Measurements from ENCODE around the gene PRKN.

Gene PRKN

DNA sequence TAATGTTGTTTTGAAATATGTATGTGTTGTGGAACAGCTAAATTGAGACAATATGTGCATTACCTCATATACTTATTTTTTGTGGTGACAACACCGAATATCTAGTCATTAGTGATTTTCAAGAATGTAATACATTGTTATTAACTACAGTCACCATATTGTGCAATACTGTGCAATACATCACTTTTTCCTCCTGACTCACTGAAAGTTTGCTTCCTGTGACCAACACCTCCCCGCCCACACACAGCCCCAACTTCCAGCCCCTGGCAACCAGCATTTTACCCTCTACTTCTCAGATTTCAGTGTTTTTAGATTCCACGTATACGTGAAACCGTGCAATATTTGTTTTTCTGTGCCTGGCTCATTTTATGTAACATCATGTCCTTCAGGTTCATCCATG lies 627.9 kb downstream of the PRKN start:
- Histone ChIP-seq H3K27ac (ENCODE audit: low read depth, low read length) (no peak overlapping the region), H3K36me3 (ENCODE audit: control insufficient read depth in 1 of 2, insufficient read depth in 2 of 2, low read length in 2 of 2) (no peaks in the 10 kb centered on the region), H3K4me3 (ENCODE audit: low read depth in 1 of 2, low read length in 2 of 2) (no peak overlapping the region), H3K9ac (ENCODE audit: low read depth in 1 of 2, low read length in 2 of 2) (no peak overlapping the region), H3K4me1 (ENCODE audit: control insufficient read depth in 1 of 2, insufficient read depth in 2 of 2, low read length in 2 of 2) (no peaks in the 10 kb centered on the region), H3K9me3 (ENCODE audit: control insufficient read depth in 1 of 2, low read length in 2 of 2) (no peaks in the 10 kb centered on the region), H3K27me3 (ENCODE audit: control insufficient read depth in 1 of 2, insufficient read depth in 2 of 2, low read length in 2 of 2) (no peaks in the 10 kb centered on the region)

DNA sequence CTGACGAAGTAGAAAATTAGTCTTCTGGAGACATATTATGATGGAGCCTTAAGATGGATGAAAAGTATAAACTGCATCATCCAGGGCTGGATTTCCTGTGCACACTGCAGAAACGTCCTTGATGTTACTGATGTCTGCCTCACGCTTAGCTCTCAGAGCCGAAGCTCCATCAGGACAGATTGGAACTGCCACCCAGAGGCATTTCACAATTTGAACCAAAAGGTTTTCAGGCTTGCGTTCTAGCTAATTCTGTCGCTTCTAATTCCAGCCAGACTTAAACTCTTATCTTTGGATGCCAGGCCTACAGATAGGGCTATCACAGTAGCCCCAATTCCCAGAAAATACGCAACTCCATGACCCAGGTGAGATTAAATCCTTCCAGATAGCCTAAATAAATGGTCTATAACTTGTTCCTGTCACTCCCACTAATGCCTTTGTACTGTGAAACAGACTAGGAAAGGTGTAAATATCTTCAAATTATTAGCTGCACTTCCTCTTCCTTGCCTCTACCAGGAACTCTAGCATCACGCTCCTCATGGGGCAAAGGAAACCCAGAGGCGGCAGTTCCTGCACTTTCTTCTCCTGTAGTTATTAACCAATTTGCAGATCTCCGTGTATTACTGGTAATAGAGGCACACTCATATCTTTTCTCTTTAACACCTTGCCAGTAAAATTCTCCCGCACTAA lies 634.6 kb downstream of the PRKN start:
- no peak overlapping the region for H3K4me3 ChIP-seq (ENCODE audit: low read depth in 1 of 2, low read length in 2 of 2)
- H3K4me1 ChIP-seq (ENCODE audit: control insufficient read depth in 1 of 2, insufficient read depth in 2 of 2, low read length in 2 of 2), result no peaks in the 10 kb centered on the region
- H3K36me3 ChIP-seq (ENCODE audit: control insufficient read depth in 1 of 2, insufficient read depth in 2 of 2, low read length in 2 of 2), result no peaks in the 10 kb centered on the region
- H3K9me3 ChIP-seq (ENCODE audit: control insufficient read depth in 1 of 2, low read length in 2 of 2), result no peaks in the 10 kb centered on the region
- H3K9ac ChIP-seq (ENCODE audit: low read depth in 1 of 2, low read length in 2 of 2), result no peak overlapping the region
- no peak overlapping the region for H3K27ac ChIP-seq (ENCODE audit: low read depth, low read length)
- no peaks in the 10 kb centered on the region for H3K27me3 ChIP-seq (ENCODE audit: control insufficient read depth in 1 of 2, insufficient read depth in 2 of 2, low read length in 2 of 2)

DNA sequence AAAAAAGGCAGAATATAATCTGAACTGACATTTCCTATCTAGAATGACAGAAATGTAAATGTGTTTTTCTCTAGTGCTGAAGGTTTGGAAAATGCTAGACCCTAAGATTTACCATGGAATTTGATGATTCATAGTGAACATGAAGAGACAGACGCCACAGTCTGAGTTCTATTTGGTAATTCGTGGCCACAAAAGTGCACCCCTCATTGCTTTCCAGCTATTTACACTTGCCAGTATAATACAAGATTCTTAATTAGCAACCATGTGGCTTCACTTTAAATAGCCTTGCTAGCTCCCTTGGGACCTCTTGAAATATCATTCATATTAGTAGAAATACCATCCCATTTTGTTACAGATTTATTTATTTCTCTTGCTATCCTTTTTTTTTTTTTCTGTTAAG lies 636.8 kb downstream of the PRKN start:
- Histone ChIP-seq H3K4me1 (ENCODE audit: control insufficient read depth in 1 of 2, insufficient read depth in 2 of 2, low read length in 2 of 2) (no peaks in the 10 kb centered on the region), H3K9me3 (ENCODE audit: control insufficient read depth in 1 of 2, low read length in 2 of 2) (no peaks in the 10 kb centered on the region), H3K9ac (ENCODE audit: low read depth in 1 of 2, low read length in 2 of 2) (no peak overlapping the region), H3K4me3 (ENCODE audit: low read depth in 1 of 2, low read length in 2 of 2) (no peak overlapping the region), H3K36me3 (ENCODE audit: control insufficient read depth in 1 of 2, insufficient read depth in 2 of 2, low read length in 2 of 2) (no peaks in the 10 kb centered on the region), H3K27me3 (ENCODE audit: control insufficient read depth in 1 of 2, insufficient read depth in 2 of 2, low read length in 2 of 2) (no peaks in the 10 kb centered on the region), H3K27ac (ENCODE audit: low read depth, low read length) (no peak overlapping the region)

DNA sequence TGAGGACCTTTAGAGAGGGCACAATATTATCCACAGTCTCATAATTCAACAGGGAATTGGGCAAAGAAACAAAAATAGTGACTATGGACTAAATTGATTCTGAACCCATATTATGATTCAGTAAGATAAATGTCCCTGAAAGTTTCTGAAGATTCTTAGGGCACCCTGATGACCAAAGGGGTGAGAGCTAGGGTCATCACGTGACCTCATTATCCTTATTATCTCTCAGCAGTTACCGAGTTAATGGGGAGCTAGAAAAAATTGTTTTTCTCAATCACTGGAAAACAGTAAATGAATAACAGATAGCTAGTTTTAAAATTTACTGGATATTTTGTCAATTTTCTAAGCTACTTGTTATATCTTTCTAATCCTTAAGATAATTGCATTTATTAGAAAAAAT lies 639.5 kb downstream of the PRKN start:
- H3K27ac ChIP-seq (ENCODE audit: low read depth, low read length), result no peak overlapping the region
- H3K27me3 ChIP-seq (ENCODE audit: control insufficient read depth in 1 of 2, insufficient read depth in 2 of 2, low read length in 2 of 2), result no peaks in the 10 kb centered on the region
- H3K9ac ChIP-seq (ENCODE audit: low read depth in 1 of 2, low read length in 2 of 2), result no peak overlapping the region
- no peaks in the 10 kb centered on the region for H3K36me3 ChIP-seq (ENCODE audit: control insufficient read depth in 1 of 2, insufficient read depth in 2 of 2, low read length in 2 of 2)
- no peaks in the 10 kb centered on the region for H3K4me1 ChIP-seq (ENCODE audit: control insufficient read depth in 1 of 2, insufficient read depth in 2 of 2, low read length in 2 of 2)
- no peak overlapping the region for H3K4me3 ChIP-seq (ENCODE audit: low read depth in 1 of 2, low read length in 2 of 2)
- H3K9me3 ChIP-seq (ENCODE audit: control insufficient read depth in 1 of 2, low read length in 2 of 2), result no peaks in the 10 kb centered on the region

DNA sequence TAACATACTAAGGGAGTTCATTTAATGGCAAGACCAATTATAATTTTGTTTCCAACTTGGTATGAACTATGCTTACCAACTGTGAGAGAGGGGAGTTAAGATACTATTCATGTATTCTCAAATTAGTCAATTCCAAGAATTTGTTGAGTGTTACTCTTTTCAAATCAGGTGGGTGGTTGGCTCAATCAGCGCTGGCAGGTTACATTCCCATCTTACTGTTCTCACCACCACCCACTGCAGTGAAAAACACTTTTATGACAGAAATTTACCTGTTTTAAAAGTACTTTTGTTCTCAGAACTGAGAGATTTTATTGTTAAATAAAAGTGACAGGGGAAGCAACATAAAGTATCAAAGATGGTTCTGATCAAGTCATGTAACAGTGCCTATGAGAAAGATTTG lies 642.0 kb downstream of the PRKN start:
- Histone ChIP-seq H3K4me1 (ENCODE audit: control insufficient read depth in 1 of 2, insufficient read depth in 2 of 2, low read length in 2 of 2) (no peaks in the 10 kb centered on the region), H3K27me3 (ENCODE audit: control insufficient read depth in 1 of 2, insufficient read depth in 2 of 2, low read length in 2 of 2) (no peaks in the 10 kb centered on the region), H3K36me3 (ENCODE audit: control insufficient read depth in 1 of 2, insufficient read depth in 2 of 2, low read length in 2 of 2) (no peaks in the 10 kb centered on the region), H3K27ac (ENCODE audit: low read depth, low read length) (no peak overlapping the region), H3K4me3 (ENCODE audit: low read depth in 1 of 2, low read length in 2 of 2) (no peak overlapping the region), H3K9ac (ENCODE audit: low read depth in 1 of 2, low read length in 2 of 2) (no peak overlapping the region), H3K9me3 (ENCODE audit: control insufficient read depth in 1 of 2, low read length in 2 of 2) (no peaks in the 10 kb centered on the region)

DNA sequence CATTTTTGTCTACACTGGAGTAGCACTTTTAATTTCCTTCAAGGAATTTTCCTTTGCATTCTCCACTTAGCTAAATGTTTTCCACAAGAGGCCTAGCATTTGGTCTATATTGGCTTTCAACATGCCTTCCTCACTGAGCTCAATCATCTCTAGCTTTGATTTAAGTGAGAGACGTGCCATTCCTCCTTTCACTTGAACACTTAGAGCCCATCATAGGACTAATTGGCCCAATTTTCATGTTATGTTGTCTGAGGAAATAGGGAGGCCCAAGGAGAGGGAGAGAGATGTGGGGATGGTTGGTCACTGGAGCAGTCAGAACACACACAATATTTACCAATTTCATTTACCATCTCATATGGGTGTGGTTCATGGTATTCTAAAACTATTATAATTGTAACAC lies 645.0 kb downstream of the PRKN start:
- no peaks in the 10 kb centered on the region for H3K27me3 ChIP-seq (ENCODE audit: control insufficient read depth in 1 of 2, insufficient read depth in 2 of 2, low read length in 2 of 2)
- H3K9me3 ChIP-seq (ENCODE audit: control insufficient read depth in 1 of 2, low read length in 2 of 2), result no peaks in the 10 kb centered on the region
- H3K4me3 ChIP-seq (ENCODE audit: low read depth in 1 of 2, low read length in 2 of 2), result no peak overlapping the region
- no peak overlapping the region for H3K9ac ChIP-seq (ENCODE audit: low read depth in 1 of 2, low read length in 2 of 2)
- no peaks in the 10 kb centered on the region for H3K4me1 ChIP-seq (ENCODE audit: control insufficient read depth in 1 of 2, insufficient read depth in 2 of 2, low read length in 2 of 2)
- H3K27ac ChIP-seq (ENCODE audit: low read depth, low read length), result no peak overlapping the region
- H3K36me3 ChIP-seq (ENCODE audit: control insufficient read depth in 1 of 2, insufficient read depth in 2 of 2, low read length in 2 of 2), result no peaks in the 10 kb centered on the region

DNA sequence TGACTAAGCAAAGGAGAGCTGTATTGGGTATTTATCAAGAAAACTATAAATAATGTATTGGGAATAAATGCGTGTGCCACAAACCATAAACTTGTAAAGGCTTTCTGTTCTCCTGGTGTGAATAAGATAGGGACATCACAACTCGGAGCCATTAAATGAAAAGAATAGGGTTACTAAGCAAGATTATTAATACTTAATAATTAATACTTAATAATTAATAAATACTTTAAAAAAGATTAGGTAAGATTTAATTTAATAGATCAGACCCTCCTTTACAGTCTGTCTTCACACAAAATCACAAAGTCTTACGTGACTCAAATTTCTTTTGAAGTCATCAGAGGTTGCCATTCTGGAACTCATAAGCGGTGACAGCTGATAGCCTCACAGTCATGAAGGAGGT lies 648.9 kb downstream of the PRKN start:
- H3K4me1 ChIP-seq (ENCODE audit: control insufficient read depth in 1 of 2, insufficient read depth in 2 of 2, low read length in 2 of 2), result no peaks in the 10 kb centered on the region
- no peaks in the 10 kb centered on the region for H3K36me3 ChIP-seq (ENCODE audit: control insufficient read depth in 1 of 2, insufficient read depth in 2 of 2, low read length in 2 of 2)
- H3K9me3 ChIP-seq (ENCODE audit: control insufficient read depth in 1 of 2, low read length in 2 of 2), result no peaks in the 10 kb centered on the region
- H3K27me3 ChIP-seq (ENCODE audit: control insufficient read depth in 1 of 2, insufficient read depth in 2 of 2, low read length in 2 of 2), result no peaks in the 10 kb centered on the region
- H3K27ac ChIP-seq (ENCODE audit: low read depth, low read length), result no peak overlapping the region
- H3K4me3 ChIP-seq (ENCODE audit: low read depth in 1 of 2, low read length in 2 of 2), result no peak overlapping the region
- H3K9ac ChIP-seq (ENCODE audit: low read depth in 1 of 2, low read length in 2 of 2), result no peak overlapping the region

DNA sequence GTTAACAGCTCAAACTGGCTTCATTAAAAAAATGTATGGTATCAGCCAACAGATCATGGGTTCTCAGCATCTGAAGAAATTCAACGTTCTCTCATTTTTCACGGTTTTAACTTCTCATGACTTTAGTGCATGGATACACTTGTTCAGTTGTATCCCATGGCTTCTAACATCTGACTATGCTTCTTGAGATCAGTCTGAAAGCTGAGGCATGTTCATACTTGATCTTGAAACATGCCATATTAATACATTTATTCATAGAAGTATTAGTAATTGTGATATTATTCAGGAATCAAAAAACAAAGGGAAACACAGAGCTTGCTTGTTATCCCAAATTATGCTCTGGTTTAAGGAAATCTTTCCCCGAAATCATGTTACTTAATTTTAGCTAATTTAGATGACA lies 649.4 kb downstream of the PRKN start:
- no peak overlapping the region for H3K9ac ChIP-seq (ENCODE audit: low read depth in 1 of 2, low read length in 2 of 2)
- peaks cover 0 to under 1% of the 10 kb centered on the region in 2 donors for H3K9me3 ChIP-seq (ENCODE audit: control insufficient read depth in 1 of 2, low read length in 2 of 2)
- H3K27ac ChIP-seq (ENCODE audit: low read depth, low read length), result no peak overlapping the region
- no peaks in the 10 kb centered on the region for H3K27me3 ChIP-seq (ENCODE audit: control insufficient read depth in 1 of 2, insufficient read depth in 2 of 2, low read length in 2 of 2)
- H3K4me3 ChIP-seq (ENCODE audit: low read depth in 1 of 2, low read length in 2 of 2), result no peak overlapping the region
- no peaks in the 10 kb centered on the region for H3K4me1 ChIP-seq (ENCODE audit: control insufficient read depth in 1 of 2, insufficient read depth in 2 of 2, low read length in 2 of 2)
- no peaks in the 10 kb centered on the region for H3K36me3 ChIP-seq (ENCODE audit: control insufficient read depth in 1 of 2, insufficient read depth in 2 of 2, low read length in 2 of 2)

DNA sequence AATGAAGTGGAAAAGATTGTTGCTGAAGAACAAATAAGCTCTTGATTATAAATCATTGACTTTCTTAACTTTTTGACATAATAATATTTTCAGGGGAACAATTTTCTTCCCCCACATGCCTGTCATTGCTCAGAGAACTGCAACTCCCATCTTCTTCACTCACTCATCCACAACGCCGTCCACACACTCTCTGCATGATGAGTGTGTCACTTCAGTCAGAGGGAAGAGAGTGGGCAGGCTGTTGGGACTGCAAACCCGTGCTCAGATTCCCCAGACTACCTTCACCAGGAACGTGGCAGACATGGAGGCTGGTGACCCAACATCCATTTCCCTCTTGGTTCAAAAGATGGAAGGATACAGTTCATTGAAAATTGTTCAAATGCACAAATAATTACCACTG lies 650.8 kb downstream of the PRKN start:
- no peak overlapping the region for H3K27ac ChIP-seq (ENCODE audit: low read depth, low read length)
- no peak overlapping the region for H3K9ac ChIP-seq (ENCODE audit: low read depth in 1 of 2, low read length in 2 of 2)
- H3K4me1 ChIP-seq (ENCODE audit: control insufficient read depth in 1 of 2, insufficient read depth in 2 of 2, low read length in 2 of 2), result no peaks in the 10 kb centered on the region
- H3K27me3 ChIP-seq (ENCODE audit: control insufficient read depth in 1 of 2, insufficient read depth in 2 of 2, low read length in 2 of 2), result no peaks in the 10 kb centered on the region
- H3K9me3 ChIP-seq (ENCODE audit: control insufficient read depth in 1 of 2, low read length in 2 of 2), result peaks cover 0 to 4% of the 10 kb centered on the region in 2 donors
- no peaks in the 10 kb centered on the region for H3K36me3 ChIP-seq (ENCODE audit: control insufficient read depth in 1 of 2, insufficient read depth in 2 of 2, low read length in 2 of 2)
- no peak overlapping the region for H3K4me3 ChIP-seq (ENCODE audit: low read depth in 1 of 2, low read length in 2 of 2)

DNA sequence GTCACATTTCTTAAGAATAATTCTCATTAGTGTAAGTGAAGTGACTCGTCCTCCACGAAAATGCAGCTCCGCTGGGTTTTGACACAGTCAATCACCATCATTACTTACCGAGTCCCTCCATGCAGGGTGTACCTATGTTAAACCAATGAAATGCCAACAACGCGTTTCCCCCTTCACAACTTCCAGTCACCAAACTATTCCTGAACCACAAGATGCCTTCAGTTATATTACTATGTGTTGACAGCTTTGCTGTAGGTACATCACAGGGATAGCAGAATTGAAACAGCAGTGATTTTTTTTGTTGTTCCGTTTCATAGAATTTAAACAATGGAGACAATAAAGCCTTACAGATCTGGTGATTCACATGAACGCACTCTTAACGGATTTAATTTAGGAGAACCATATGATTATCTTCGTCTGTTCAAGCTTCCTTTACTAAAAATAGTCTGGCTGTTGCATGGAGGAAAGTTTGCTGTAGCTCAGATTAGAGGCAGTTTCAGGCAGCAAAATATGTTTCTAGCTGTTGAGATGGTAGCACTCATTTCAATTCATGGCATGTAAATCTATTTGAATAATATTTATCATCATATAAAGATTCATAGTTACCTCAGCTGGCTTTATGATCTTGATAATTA lies 652.8 kb downstream of the PRKN start:
- Histone ChIP-seq H3K9ac (ENCODE audit: low read depth in 1 of 2, low read length in 2 of 2) (no peak overlapping the region), H3K36me3 (ENCODE audit: control insufficient read depth in 1 of 2, insufficient read depth in 2 of 2, low read length in 2 of 2) (no peaks in the 10 kb centered on the region), H3K27me3 (ENCODE audit: control insufficient read depth in 1 of 2, insufficient read depth in 2 of 2, low read length in 2 of 2) (no peaks in the 10 kb centered on the region), H3K4me1 (ENCODE audit: control insufficient read depth in 1 of 2, insufficient read depth in 2 of 2, low read length in 2 of 2) (no peaks in the 10 kb centered on the region), H3K4me3 (ENCODE audit: low read depth in 1 of 2, low read length in 2 of 2) (no peak overlapping the region), H3K27ac (ENCODE audit: low read depth, low read length) (no peak overlapping the region), H3K9me3 (ENCODE audit: control insufficient read depth in 1 of 2, low read length in 2 of 2) (peaks cover 0 to 9% of the 10 kb centered on the region in 2 donors)
